ENCODE results near the gene RTN4.
"Not testable (repeated sequence)": the region's sequence is repeated elsewhere in the genome, so short reads cannot be mapped to it uniquely, and the experiment has no call there.

RTN4 gene

DNA sequence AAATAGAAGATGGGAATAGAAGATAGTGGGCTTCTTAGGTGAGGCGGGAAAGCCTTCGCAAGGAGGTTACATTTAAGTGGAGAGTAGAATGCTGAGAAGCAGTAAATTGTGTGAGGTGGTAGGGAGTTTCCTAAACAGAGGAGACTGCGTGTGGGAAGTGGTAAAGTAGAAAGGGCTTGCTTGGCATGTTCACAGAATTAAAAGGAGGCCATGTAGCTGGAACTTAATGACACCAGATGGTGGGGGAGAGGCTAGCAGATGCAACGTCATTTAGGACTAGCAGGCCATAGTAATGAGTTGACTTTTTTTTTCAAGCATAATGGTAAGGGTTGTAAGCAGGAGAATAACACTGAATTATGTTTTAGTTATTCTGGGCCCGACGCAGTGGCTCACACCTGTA lies 13.0 kb upstream of the RTN4 start:
- DNase-seq = no peak

DNA sequence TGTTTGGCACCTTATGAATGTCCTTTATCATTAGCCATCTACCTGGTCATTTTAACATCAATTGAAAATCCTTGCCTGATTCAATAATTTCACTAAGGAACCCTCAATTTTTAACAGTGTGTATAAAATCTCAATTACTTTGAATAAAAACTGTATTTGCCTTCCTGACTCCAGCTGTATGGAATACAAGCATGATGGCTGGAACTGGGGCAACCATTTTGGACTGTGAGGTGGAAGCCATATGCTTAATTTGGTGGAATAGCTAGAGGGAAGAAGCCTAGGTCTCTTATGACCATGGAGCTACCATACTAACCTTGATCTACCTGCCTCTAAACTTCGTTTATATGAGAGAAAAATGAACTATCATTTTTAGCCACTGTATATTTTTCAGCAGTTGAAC lies 12.5 kb upstream of the RTN4 start:
- DNase-seq = no peak

DNA sequence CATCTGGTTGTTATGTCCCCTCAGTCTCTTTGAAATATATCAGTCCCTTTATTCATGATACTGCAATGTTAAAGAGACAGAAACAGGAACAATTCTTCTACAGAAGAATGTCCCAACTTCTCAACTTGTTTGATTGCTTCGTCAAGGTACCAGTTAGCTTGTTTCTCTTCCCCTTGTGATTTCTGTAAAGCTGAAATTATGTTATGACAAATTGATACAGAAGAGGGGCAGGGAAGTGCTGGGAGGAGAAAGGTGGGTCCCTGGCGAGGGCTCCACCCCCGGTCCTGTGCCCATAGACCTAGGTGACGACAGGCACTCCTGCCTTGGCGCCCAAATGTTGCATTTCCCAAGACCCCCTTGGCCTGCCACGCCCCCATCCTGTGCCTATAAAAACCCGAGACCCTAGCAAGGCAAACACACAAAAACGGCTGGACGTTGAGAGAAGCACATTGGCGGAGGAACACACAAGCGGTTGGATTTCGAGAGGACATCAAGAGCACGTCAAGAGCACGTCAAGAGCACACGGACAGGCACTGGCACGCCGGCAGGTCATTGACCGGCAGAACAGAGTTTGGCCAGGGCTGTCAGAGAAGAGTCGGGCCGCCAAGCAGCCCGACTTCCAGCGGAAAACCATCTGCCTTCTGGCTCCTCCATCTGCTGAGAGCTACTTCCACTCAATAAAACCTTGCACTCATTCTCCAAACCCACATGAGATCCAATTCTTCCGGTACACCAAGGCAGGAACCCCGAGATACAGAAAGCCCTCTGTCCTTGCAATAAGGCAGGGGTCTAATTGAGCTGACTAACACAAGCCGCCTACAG lies 11.5 kb upstream of the RTN4 start:
- no peak for DNase-seq

DNA sequence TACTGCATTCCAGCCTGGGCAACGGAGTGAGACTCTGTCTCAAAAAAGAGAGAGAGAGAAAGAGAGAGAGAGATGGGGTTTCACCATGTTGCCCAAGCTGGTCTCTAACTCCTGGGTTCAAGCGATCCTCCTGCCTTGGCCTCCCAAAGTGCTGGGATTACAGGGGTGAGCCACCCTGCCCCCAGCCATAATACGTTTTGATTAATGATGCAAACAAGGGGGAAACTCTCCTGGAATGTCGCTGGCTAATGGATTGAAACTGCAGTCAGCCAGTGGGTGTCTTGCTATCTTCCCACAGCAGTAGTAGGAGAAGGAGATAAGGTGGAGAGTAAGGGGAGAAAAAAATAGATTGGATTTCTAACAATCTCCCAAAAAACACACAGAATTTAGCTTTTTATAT lies 9.5 kb upstream of the RTN4 start:
- no peak for DNase-seq

DNA sequence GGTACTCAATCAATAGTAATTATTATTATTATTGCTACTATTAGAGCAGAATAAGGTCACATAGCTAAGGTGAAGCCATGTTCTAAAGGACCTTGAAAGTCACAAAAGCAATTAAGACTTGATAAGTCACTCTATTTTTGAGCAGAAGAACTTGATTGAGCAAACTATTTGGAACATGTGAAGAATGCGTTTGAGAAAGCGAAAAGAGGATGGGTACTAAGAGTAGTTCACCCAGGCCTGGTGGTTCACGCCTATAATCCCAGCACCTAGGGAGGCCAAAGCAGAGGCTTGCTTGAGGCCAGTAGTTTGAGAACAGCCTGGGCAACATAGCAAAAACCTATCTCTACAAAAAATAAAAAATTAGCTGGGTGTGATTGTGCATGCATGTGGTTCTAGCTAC lies 7.2 kb upstream of the RTN4 start:
- DNase-seq = no peak

DNA sequence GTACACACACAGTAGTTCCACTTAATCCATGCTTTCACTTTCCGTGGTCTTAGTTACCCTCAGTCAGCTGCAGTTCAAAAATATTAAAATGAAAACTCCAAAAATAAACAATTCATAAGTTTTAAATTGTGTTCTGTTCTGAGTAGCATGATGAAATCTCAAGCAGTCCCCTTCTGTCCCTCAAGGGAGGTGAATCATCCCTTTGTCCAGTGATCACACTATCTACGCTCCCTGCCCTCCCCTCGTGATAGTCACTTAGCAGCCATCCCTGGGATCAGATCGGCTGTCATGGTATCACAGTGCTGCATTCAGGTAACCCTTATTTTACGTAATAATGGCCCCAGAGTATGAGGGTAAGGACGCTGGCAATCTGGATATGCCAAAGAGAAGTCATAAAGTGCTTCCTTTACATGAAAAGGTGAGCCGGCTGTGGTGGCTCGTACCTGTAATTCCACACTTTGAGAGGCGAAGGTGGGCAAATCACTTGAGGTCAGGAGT lies 5.8 kb upstream of the RTN4 start:
- no peak for DNase-seq

DNA sequence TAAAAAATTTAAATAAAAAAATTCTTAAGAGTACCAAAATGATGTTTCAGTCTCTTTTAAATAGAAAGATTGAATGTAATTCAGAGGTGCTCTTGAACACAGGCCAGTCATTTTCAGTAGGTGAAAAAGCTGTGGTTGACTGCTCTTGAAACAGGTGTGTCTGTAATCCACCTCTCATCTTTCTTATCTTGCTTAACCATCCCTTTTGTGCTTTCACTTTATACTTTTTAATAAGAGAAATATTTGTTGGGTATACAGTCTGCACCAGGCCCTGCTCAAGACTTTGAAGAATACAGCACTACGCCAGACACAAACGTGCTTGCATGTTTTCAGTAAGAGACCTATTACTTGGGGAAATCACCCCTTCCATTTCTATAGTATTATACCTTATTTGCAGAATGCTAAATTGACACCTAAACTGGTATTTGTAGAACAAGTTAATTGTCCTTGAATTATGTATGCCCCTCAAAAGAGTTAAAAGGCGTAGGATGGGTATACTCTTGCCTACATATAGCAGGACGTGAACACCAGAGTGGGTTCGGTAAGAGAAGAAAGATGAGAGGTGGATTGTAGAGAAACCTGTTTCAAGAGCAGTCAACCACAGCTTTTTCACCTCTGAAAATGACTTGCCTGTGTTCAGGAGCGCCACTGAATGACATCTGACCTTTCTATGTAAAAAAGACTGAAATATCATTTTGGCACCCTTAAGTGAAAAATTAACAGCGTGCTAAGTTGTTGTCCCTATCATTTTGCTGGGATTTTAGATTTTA lies 4.0 kb upstream of the RTN4 start:
- no peak for DNase-seq

DNA sequence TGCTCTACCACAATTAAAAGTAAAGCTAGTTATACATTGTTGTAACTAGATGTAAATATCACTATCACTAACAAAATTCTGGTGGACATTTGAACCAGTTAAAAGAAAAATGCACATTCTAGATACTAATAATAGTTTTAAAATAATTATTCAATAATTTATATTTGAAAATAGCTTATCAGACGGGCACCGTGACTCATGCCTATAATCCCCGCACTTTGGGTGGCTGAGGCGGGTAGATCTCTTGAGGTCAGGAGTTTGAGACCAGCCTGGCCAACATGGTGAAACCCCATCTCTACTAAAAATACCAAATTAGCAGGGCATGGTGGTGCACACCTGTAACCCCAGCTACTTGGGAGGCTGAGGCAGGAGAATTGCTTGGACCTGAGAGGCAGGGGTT lies 3.0 kb upstream of the RTN4 start:
- not testable (repeated sequence) for DNase-seq

DNA sequence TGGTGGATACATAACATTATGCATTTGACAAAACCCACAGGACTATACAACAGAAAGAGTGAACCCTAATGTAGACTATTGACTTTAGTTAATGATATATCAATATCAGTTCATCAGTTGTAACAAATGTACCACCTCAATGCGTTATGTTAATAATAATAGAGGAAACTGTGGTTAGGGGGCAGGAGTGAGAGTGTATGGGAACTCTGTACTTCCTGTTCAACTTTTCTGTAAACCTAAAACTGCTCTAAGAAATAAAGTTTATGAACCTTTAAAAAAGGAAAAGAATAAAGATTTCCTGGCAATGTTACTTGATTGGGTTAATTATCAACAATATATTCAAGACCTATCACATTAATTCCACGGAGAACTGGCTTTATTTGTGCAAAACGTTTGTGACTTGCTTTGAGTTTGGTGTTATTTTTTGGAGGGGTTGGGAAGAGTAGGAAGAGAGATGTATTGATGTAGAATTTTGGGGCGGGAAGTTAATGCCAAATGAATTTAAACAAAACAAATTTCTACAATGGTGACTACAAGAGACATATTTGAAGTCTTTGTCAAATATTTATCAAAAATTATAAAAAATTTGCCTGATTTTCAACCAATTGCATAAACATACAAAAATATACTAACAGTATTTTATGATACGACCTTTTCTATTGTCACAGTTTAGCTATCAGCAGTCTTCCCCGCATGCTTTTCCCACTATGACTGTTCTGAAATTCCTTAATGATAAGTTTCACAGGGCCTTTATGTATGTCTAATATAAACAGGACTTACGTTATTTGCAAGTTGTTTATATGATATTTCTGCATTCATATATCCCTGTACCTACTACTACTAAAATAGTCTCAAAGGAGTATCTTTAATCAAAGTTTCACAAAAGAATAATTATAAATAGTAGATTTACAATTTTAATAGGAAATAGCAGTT lies 2.1 kb upstream of the RTN4 start:
- DNase-seq = no peak

DNA sequence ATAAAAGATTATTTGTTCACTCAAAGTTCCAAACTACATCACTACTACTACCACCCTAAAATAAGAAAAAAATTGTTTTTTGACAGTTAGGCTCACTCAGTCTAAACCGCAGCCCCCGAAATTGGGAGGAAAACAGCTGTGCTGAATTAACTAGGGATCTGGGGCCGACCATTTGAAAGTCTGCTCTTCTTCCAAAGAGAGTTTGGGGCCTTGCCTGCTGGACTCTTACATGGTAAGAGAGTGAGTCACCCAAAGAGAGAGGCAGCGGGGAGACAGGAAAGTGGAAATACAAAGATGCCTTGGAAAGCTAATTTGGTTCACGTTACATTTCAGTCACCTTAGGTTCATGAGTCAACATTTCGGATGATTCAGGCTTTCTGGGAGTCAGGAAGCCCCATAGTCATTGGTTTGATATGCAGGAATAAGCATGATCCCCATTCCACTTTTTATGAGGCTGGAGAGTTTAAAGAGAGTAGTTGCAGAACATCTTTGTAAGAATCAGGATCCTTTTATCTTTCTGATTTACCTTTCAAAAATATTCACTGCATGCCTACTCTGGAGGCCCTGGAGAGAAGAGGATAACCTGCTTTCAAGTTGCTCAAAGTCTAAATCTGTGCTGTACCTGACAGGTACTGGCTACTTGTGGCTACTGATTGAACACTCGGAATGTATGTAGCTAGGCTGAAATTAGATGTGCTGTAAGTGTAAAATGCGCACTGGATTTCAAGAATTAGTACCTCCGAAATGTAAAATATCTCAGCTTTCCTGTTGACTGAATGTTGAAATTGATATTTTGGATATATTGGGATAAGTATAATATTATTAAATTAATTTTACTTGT lies 995 bp upstream of the RTN4 start:
- DNase-seq = no peak

DNA sequence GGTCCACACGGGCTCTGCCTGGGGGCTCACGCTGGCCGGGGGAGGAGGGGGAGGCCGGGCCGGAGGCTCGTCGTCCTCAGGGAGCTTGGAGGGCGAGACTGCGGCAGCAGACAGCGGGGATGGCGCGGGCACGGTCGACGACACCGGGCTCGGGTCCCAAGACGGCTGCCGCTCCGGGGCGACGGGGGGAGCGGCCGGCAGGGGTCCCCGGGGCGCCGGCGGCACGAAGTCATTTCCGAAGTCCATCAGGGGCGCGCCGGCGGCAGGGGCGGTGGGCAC lies 491 bp downstream of the RTN4 start:
- DNase-seq = no peak

DNA sequence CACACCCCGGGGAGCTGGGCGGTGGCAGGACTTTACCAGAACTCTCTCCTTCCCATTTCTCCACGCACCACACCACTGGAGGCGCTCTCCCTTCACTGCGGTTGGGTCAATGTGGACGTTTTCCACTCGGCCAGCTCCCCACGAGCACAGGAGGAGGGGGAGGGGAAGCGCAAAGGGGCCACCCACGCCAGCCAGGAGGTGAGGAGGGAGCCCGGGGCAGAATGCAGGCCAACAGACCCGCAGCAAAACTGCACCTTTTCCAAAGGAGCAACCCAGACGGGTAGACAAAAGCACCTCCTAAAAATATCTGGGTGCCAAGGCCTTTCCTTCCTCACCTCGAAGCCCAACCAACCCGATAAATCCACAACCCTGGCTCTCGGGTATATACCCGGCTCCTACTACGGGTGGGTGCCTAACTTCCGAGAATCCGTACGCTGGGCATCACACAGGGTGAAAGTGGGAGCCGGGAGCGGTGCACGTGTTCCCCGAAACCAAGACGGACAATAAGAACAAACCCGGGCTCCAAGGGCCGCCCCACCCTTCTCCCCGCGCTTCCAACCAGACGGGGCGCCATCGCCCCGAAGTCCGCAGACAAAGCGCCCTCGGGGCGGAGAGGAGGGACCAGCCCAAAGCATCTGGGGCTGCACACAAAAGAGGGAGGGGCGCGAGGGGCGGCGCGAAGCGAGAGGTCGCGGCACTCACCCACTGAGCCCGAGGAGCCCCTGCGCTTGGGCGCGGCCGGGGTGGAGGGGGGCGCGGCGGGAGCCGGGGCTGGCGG lies 1.0 kb downstream of the RTN4 start:
- peak; percentile 81 for DNase-seq

DNA sequence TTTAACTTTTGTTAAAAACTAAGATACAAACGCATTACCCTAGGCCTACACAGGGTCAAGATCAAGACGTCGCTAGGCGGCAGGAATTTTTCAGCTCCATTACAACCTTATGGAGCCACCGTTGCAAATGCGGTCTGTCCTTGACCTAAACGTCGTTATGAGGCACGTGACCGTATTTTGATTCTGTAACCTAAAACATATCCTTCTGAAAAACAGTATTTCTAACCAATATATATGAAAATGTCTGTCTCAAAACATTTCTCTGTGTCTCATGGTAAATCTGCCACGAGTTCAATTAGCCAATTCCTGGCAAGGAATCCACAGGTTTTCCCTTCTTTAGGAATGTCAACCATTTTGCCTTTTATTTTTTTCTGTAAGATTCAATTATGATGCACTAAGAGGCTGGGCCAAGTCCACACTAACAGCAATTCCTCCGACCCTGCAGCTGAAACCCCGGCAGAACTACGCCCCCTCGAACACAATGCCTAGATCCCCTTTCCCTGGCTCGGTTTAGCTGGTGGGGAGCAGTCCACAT lies 1.7 kb downstream of the RTN4 start:
- DNase-seq = no peak

DNA sequence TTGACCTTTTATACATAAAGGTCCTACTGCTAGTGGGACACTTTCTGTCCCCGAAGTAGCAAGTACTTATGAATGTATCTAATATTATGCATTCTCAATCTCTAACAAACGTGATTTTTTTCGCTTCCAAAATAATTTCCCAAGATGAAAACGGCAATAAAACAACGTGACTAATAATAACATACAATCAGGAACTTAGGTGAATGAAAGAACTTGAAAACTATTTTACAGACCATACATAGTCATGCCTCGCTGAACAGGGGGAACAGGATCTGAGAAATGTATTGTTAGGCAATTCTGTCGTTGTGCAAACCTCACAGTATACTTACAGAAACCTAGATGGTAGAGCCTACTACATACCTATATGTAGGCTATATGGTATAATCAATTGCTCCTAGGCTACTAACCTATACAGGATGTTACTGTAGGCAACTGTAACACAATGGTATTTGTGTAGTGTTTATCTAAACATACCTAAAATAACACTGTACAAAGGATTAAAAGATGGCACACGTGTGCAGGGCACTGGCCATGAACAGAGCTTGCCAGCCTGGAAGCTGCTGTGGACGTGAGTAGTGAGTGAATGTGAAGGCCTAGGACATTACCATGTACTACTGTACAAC lies 2.5 kb downstream of the RTN4 start:
- DNase-seq = peak; percentile 37

DNA sequence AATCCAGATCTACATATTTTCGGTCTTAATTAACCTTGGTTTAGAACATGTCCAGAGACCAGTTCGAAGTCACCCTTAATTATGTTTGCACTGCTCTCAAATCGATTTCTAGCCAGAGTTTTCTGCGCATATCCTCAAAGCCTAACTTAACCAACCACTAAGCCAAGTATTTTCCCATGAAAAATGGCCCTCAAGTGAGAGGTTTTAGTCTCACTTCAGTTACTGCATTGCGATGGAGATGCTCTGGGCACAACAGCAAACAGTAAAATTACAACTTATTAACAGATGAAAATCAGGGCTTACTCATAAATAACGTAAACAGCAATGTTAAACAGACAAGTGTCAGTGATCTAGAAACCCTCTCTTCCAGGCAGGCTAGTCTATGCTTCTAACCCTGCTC lies 4.5 kb downstream of the RTN4 start:
- DNase-seq = no peak

DNA sequence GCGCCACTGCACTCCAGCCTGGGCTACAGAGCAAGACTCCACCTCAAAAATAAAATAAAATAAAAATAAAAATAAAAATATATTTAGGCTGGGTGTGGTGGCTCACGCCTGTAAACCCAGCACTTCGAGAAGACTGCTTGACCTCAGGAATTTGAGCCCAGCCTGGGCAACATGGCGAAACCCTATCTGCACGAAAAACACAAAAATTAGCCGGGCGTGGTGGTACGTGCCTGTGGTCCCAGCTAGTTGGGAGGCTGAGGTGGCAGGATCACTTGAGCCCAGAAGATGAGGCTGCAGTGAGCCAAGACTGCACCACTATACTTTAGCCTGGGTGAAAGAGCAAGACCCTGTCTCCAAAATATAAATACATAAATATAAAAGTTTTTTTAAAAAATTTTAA lies 6.4 kb downstream of the RTN4 start:
- DNase-seq = no peak

DNA sequence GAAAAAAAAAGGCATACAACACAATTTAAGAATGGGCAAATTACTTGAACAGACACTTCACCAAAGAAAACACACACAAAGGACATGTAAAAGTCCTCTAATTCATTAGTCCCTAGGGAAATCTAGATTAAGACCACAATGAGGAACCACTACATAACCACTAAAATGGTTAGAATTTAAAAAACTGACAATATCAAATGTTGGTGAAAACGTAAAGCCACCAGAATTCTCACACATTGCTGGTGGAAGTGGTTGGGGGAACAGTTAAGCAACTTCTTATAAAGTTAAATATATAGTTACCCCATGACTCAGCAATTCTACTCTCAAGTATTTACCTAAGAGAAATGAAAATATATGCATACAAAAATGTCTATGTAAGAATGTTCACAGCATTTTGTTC lies 11.8 kb downstream of the RTN4 start:
- DNase-seq = no peak

DNA sequence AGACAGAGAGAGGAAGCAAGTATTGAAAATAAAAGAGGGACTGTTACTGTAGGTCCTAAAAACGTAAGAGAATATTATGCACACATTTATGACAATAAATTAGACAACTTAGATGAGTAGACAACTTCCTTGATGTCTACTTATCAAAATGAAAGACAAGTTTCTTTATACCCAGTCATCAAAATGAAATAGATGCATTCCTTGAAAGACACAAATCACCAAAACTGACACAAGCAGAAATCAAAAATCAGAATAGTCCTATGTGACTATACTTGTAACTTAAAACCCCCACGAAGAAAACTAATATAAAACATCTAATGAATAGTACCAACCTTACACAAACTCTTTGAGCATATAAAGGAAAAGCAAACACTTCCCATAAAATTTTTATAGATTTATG lies 14.5 kb downstream of the RTN4 start:
- no peak for DNase-seq

DNA sequence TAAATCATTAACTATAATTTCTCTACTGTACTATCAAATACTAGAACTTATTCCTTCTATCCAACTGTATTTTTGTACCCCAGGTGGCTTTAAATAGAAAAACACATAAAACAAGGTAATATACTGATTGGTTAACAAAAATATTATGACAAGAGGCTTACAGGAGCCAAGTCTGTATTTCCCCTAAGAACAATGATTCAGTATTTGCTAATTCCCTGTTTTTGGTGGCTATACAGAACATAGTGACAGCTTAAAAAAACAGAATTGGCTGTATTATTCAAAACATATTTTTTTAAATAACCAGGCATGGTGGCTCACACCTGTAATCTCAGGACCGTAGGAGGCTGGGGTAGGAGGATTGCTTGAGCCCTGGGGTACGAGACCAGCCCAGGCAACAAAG lies 16.3 kb downstream of the RTN4 start:
- DNase-seq = no peak

DNA sequence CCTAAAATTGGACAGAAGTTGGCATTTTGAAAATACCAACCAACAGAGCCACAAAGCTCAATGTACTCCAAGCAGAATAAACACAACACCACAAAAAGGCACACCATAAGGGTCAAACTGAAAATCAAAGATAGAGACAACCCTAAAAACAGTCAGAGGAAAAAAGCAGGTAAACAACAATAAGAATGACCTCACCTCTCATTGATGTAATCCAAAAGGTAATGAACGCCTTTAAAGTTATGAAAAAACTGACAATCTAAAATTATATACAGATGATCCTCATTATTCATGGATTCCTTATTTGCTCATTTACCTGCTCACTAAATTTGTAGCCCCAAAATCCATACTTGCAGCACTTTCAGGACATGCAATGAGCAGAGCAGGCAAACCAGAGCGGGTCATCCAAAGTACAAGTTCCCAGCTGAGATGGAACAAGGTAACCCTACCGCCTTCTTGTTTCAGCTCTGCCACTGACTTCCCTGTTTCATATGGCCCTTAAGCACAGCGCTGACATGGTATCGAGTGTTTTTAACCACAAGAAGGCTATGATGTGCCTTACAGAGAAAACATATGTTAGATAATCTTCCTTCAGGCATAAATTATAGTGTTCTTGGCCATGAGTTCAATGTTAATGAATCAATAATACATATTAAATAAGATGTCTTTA lies 17.0 kb downstream of the RTN4 start:
- no peak for DNase-seq

Measured in NCI-H2227 treated with DMSO at 0.1 percent for 48 hours (cell line).